GM19463 (cell line): ENCODE data around the gene FRMD4B.
"Not testable (repeated sequence)": the region's sequence is repeated elsewhere in the genome, so short reads cannot be mapped to it uniquely, and the experiment has no call there.

Source experiments
- ATAC-seq: cut with Tn5 transposase; IDR thresholded peaks from one replicate; pipeline ENCODE4 v1.9.1; 2021; ENCODE audit warnings: mild to moderate bottlenecking, moderate library complexity; ENCODE audit not compliant: unreplicated experiment

FRMD4B gene

DNA sequence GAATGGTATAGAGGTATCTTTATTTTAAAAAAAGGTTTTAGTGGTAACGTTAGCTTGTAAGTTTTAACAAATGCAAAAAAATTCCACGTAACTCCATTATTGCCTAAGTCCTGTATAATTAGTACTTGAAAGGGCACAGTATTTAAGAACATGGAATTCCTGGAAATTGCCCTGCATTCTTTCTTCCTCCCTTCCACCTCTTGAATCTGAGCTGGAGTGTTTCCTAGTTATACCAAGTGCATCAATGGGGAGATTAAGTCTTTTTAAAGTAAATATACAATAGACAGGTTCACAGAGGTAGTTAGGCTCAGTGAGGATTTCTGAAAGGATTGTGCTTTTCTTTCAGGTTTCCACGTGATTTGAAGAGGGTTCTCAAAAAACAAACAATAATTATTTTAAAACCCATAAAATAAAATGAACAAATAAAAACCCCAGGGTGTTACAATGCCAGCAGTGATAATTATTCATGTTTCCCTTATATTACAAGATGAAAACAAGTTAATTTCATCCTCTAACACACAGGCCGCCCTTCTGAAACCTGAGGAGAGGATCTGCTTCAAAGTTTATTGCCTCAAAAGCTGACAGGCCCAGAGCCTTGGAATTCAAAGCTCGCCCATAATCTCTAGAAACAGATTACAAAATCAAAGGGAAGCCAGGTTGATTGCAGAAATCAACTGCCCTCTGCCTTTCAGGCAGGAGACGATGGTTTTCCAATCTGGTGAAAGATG lies 134.6 kb downstream of the FRMD4B start:
- ATAC-seq = no peak

DNA sequence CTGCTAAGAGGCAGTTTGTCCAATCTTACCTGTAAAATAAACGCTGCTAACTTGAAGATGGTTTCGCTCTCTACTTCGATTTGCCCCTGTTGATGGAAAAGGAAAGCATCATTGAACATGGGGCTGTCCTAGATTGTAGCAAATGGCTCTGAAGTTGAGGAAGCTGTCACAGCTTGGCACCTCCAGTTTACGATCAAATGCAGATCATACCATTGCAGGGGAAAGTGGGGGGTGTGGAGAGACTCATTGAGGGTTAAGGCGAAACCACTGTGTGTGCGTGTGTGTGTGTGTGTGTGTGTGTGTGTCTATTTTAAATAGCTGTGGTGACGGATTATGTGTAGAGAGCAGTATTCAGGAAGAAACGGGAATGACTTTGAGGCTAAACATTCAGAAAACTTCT lies 135.9 kb downstream of the FRMD4B start:
- ATAC-seq = no peak

- no peak for ATAC-seq
Measured at GRCh38 chr3:69249001-69249400, 136.9 kb downstream of the FRMD4B start.

- no peak for ATAC-seq
Measured at GRCh38 chr3:69248436-69248835, 137.5 kb downstream of the FRMD4B start.

- ATAC-seq = no peak
Measured at GRCh38 chr3:69246612-69247011, 139.3 kb downstream of the FRMD4B start.

DNA sequence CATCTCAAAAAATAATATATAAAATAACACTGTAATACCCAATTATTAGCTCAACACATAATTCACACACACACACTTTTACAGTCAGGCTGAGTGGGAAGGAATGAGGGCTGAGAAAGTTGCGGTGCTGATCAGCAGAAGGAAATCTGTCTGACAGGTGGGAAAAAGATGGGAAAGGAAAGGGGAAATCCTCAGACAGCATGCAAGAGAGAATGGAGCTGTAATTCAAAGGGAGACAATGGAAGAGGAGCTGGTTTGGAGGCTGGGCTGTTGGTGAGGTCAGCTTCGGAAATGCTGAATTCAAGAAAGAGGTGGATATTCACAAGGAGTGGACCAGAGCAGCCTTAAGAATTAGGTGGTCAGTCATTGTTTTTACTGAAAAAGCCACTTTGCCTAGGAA lies 141.8 kb downstream of the FRMD4B start:
- ATAC-seq = no peak

DNA sequence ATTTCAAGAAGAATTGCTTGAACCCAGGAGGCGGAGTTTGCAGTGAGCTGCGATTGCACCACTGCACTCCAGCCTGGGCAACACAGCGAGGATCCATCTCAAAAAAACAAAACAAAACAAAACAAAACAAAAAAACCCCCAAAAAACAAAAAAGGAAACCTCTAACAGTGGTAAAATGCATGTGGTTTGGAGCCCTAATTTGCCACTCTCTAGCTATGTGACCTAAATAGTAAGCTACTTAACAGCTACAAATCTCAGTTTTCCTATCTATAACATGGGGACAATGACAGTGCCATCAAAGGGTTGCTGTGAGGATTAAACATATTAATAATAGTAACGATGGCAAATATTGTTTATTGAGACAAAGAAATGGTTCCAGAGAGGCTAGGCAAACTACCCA lies 144.1 kb downstream of the FRMD4B start:
- no peak for ATAC-seq

DNA sequence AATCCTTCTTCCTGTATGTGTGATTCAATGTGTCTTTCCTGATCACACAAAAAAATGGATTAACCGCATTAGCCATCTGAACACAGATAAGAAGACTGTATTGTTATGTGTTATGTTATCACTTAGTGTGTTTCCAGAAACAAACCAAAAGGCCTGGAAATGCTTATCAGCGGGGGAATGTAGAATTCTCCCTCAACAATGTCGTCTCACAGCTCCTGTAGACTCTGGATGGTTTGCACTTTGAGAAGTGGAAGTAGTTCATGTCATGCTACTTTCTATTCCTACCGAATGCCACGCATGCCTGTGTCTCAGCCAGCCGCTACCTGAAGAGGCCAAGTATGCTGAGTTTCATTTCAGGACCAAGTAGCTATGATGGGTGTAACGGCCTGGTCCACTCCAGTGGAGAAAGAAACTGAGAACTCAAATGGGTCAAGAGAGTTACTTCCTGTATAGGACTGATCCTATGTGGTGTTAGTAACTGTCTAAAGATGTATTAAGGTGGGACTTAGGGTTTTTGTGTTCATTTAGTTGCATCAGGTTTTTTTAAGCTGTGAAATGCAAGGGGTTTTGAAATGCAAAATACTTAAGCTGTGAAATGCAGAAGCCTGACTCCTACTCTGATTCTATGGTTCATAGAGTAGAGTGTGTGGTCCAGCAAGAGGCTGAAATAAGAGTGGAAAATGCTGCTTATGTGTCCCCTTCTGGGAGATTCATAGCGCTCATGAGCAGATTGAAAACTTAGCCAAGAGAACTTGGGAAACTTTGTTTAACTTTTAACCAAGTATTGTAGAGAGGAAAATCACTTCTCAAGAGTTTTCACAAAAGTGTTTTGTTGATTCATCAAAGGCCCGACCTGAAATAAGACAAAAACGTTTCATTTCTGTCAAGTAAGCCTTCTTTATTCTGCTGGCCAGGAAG lies 145.0 kb downstream of the FRMD4B start:
- ATAC-seq = peak; percentile 41

DNA sequence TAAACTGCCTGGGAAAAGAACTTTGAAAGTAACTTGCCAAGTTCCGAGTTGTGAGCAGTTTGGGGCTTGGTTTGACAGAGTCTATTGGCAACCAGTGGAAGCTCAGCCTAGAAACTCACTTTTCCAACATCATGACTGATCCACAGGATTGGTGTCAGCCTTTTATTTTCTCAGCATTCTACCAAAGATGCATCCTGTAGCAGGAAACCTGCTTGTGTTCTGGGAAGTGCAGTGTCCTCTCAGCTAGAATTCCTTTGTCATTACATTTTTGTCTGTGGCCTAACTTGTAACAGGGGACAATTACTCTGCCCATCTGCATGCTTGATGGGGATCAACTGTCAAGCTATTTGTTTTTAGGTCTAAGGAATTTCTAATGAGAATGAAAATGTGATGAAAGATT lies 146.8 kb downstream of the FRMD4B start:
- no peak for ATAC-seq

GRCh38 chr3:69236812-69237707 lies 148.8 kb downstream of the FRMD4B start:
- ATAC-seq = no peak

- ATAC-seq = no peak
Measured at GRCh38 chr3:69235882-69236281, 150.0 kb downstream of the FRMD4B start.

- not testable (repeated sequence) for ATAC-seq
Measured at GRCh38 chr3:69235227-69235626, 150.7 kb downstream of the FRMD4B start.

- no peak for ATAC-seq
Measured at GRCh38 chr3:69232482-69232881, 153.4 kb downstream of the FRMD4B start.

- ATAC-seq = no peak
Measured at GRCh38 chr3:69231929-69232440, 153.9 kb downstream of the FRMD4B start.

DNA sequence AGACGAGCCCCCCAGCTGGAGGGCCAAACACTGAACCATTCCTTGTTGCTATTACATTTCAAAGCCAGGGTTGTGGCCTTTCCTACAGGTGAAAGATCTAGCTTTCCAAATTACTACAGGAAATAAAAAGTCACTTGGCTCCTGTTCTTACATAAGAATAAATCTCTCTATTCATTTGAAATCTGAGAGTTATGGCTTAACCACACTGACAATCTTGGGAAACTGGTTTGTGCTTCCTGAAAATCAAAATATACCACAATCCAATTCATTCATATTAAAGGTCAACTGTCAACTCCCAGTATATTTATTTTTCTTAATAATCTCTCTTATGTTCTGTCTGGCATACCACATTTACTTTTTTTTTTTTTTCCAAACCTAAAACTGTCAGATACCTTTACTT lies 159.8 kb downstream of the FRMD4B start:
- no peak for ATAC-seq

DNA sequence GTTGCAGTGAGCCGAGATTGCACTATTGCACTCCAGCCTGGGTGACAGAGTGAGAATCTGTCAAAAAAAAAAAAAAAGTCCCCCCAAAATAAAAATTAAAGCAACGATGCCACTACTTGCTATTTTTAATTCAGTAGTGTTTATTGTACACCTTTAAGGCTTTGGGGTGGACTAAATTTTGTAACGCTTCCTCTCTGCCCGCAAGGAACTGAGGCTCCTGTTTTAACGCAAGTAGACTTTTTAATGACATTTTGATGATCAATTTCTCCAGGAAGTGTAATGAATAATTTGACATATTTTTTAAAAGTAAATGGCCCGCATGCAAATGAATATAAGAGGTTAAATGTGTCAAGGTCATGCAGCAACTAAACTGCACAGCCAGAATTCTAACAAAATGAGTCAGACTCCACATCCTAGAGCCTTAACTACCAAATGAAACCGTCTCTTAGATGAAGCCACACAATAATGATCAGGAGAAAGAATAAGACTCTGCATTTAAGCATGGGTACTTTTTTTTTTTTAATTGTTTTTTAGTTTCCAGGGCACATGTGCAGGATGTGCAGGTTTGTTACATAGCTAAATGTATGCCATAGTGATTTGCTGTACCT lies 166.7 kb downstream of the FRMD4B start:
- no peak for ATAC-seq

GRCh38 chr3:69218079-69218478 lies 167.8 kb downstream of the FRMD4B start:
- no peak for ATAC-seq

DNA sequence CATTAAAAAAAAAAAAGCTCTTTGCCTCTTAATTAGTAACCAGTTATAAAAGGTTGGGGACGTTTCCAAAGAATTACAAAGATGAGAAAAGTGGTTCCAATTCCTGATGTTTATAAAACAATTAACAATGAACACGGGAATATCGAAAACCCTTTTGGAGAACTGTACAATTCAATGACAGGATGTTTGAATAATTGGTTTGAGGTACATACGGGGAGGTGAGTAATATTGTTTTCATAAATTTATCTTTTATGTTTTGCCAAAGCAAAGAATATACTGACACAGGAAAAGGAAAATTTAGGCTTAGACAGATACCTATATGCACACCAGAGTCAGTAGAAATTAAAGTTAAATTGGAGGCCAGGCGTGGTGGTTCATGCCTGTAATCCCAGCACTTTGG lies 168.9 kb downstream of the FRMD4B start:
- no peak for ATAC-seq

DNA sequence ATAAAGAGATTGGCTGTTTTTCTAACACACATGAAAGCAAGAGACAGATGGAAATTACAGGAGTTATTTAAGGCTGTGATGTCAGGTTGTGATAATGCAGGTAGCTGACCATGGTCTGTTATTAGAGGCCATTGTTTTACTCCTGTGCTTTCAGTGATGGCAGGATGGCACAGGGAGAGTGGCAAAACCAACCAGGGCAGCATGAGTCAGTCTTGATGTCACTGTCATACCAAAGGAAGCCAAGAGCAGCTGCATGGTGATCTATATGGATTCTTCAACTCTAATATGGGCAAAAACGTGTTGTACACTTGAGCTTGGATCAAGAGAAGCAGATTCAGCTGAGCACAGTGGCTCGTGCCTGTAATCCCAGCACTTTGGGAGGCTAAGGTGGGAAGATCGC lies 171.6 kb downstream of the FRMD4B start:
- no peak for ATAC-seq

DNA sequence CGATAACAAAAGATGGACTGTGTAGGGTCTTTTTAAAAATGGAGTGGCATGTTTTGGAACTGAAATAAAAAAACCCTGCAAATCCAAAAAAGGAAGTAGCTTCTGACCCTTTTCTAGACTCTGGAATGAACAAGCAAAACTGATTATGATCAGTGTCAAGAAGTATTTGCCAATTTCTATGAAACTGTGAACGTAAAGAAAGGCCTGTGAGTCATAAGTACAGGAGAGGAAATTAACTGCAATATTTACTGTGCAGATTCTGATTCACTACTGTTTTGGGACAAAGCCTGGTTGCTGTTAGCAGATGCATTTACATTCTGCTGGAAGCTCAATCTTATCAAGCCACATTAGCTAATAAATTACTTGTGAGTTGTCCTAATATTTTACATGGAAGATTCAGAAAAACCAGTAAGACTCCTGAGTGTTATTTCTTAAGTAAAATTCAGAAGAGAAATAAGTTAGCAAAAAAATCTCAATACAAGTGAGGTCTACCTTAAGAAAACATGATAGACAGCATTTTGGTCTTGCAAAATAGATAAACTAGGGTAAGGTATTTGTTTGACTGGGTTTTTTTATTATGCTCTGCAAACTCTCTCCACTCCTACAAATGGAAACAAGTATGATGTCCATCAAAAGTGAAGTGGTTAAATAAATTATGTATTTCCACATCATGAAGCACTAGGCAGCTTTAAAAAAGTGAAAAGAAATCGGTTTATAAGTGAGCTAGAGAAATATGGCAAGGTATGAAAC lies 173.3 kb downstream of the FRMD4B start:
- peak; percentile 72 for ATAC-seq
